C4-2B (cell line): ENCODE measurements around the gene LMNTD2.
A peak's percentile ranks its signal among the peaks of the same experiment; 100 is the strongest.

Source experiments
- H3K27ac ChIP-seq: fragments of 450-650 bp; 2 replicates; pipeline ENCODE4 v1.5.1; 2017
- CTCF ChIP-seq: fragments of 450-650 bp; conservative IDR thresholded peaks from 2 replicates; pipeline ENCODE4 v1.5.1; 2017; ENCODE audit warnings: mild to moderate bottlenecking
- ZFX ChIP-seq: fragments of 450-650 bp; IDR thresholded peaks from 2 replicates; pipeline ENCODE4 v1.6.1; 2017

LMNTD2 gene, protein sequence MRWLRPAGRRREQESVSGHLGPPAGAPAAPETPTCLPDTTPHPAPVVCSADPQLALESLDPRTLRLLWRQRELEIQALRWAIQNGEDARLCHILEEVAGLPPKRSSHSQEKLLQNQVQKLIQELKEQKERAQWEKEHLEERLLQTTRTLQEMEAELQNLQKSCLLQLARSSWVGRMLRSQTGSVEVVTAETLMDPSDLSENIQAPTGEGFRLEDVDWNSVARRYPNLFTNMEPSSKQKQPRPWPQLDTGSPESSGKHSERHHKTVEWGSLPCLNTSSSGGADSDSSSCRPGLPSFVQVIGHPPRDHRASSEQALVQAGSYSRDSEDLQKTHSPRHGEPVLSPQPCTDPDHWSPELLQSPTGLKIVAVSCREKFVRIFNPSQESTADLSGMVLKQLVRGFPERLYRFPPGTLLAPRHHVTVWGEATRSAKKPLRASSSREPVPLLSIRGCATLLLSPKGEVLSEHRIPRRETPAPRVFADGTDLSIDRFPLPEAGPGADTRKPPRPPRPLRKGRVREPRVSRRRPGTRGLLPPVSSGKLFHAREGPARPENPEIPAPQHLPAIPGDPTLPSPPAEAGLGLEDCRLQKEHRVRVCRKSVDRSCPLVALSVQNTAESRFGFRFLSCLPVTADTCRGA

DNA sequence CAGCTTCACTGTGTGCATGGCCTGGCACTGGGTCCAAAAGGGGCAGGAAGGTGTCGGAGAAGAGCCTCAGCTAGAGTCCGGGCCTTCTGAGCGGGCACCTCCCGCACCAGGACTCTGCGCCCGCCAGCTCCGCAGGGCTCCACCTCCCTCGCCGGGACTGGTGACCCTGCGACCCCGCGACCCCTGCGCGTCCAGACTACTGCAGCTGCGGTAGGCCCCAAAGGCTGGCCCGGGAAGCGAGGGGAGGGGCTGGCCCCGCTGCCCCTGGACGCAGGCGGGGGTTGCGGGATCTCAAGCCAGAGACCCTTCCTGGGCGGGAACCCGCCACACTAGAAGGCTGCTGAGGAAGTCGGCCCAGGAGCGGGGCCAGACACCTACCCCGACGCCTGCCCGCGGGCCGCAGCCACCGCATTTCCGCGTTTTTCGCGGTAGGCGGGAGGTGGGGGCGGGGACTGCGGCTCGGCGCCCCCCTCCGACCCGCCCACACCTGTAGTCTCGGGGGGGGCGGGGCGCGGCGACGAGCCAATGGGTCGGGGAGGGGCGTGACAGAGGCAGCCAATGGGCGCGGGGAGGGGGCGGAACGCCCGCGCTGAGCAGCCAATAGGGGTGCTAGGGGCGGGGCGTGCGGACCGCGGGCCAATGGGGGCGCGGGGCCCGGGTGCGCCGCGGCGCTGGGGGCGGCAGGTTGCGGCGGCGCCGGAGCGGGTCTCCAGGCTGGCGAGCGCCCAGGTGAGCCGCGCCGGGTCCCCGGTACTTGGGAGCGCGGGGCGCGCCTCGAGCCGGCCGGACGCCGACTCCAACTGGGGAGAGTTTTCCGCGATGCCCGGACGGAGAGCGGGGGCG is at the start of gene LMNTD2, which contains the start of gene RASSF7:
Gene LMNTD2, minus strand, starts transcription at position 434 of the 843 bp plus-strand sequence. Its CDS starts 22 bp downstream, at position 412.
Gene RASSF7, plus strand, starts transcription at position 666 of the 843 bp plus-strand sequence. CDS start 799 bp downstream, outside the sequence.
- H3K27ac ChIP-seq = peak within 1 kb of the TSS; percentile 99
- TF ChIP-seq CTCF = no peak
- peak; percentile 72; the same call in 1 of the 2 replicates for TF ChIP-seq ZFX

GRCh38 chr11:609341-609811 is 48.8 kb upstream of the LMNTD2 start:
- H3K27ac ChIP-seq = no peak overlapping the region
- TF ChIP-seq CTCF (no peak), ZFX (no peak)

DNA sequence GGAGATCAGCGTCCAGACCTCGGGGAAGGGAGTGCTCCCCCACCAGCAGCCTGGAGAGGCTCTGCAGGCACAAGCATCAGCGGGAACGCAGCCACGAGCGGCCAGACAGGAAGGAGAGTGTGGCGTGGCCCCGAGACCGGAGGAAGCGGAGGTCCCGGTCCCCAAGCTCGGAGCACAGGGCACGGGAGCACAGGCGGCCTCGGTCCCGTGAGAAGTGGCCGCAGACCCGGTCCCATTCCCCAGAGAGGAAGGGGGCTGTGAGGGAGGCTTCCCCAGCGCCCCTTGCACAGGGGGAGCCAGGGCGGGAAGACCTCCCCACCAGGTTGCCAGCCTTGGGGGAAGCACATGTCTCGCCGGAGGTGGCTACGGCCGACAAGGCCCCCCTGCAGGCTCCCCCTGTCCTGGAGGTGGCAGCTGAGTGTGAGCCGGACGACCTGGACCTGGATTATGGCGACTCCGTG is 48.3 kb upstream of the LMNTD2 start:
- H3K27ac ChIP-seq = no peak overlapping the region
- TF ChIP-seq ZFX (no peak), CTCF (no peak)

DNA sequence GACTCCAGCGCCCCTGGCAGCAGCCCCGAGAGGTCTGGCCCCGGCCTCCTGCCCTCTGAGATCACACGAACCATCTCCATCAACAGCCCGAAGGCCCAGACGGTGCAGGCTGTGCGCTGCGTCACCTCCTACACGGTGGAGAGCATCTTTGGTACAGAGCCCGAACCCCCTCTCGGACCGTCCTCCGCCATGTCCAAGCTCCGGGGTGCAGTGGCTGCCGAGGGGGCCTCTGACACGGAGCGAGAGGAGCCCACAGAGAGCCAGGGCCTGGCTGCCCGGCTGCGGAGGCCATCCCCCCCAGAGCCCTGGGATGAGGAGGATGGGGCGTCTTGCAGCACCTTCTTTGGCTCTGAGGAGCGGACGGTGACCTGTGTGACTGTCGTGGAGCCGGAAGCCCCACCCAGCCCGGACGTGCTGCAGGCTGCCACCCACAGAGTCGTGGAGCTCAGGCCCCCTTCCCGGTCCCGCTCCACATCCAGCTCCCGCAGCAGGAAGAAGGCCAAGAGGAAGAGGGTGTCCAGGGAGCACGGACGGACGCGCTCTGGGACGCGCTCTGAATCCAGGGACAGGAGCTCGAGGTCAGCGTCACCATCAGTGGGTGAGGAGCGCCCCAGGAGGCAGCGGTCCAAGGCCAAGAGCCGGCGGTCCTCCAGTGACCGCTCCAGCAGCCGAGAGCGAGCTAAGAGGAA is 47.6 kb upstream of the LMNTD2 start:
- TF ChIP-seq ZFX (no peak), CTCF (no peak)
- H3K27ac ChIP-seq = no peak overlapping the region

DNA sequence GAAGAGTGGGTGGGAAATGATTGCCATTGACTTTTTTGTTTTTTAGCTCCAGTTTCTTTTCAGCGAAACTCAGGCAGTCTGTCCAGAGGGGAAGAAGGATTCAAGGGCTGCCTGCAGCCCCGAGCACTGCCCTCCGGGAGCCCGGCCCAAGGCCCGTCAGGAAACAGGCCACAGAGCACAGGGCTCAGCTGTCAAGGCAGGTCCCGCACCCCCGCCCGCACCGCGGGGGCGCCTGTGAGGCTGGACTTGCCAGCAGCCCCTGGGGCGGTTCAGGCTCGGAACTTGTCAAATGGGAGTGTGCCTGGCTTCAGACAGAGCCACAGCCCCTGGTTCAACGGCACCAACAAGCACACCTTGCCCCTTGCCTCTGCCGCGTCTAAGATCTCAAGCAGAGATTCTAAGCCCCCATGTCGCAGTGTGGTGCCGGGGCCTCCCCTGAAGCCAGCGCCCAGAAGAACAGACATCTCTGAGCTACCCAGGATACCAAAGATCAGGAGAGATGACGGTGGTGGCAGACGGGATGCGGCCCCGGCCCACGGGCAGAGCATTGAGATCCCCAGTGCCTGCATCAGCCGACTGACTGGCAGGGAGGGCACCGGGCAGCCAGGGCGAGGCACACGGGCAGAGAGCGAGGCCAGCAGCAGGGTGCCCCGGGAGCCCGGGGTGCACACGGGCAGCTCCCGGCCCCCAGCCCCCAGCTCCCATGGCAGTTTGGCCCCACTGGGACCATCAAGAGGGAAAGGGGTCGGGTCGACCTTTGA is 46.7 kb upstream of the LMNTD2 start:
- TF ChIP-seq ZFX (no peak), CTCF (no peak)
- H3K27ac ChIP-seq = peak overlapping the region; percentile 36; the same call in 1 of the 2 replicates

DNA sequence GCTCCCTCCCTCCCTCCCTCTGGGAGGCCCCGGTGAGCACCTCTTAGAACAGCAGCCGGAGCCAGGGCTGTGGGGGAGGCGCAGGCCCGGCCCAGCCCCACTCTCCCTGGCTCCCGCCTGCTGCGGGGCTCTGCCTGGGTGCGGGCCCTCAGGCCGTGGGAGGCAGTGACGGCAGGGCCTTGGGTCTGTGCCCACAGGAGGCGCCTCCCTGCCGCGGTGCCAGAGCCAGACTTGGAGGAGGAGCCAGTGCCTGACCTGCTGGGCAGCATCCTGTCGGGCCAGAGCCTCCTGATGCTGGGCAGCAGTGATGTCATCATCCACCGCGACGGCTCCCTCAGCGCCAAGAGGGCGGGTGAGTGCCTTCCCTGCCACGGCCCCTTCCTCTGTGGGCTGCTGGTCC is 45.7 kb upstream of the LMNTD2 start:
- H3K27ac ChIP-seq = peak overlapping the region; percentile 36
- TF ChIP-seq ZFX (no peak), CTCF (no peak)
